Measurements from ENCODE around the gene ANKRD55.

- TF ChIP-seq CTCF (conservative IDR thresholded peaks at IDR 0.05; ENCODE audit: low read length) (no peak), EZH2phosphoT487 (IDR thresholded peaks at IDR 0.05; ENCODE audit: borderline replicate concordance, low read depth, low read length) (no peak)
These were observed 26.8 kb downstream of the ANKRD55 start for GRCh38 chr5:56206126-56206910.
